Epithelial cell of esophagus (primary cell): Measurements from ENCODE around the gene SIGLECL1.
"Not testable (repeated sequence)": the region's sequence is repeated elsewhere in the genome, so short reads cannot be mapped to it uniquely, and the experiment has no call there.

Experiments used
- DNase-seq: peaks from one replicate; pipeline ENCODE4 v3.0.0; 2010; ENCODE audit warnings: low read depth
- H3K4me3 ChIP-seq: 2 replicates; pipeline ENCODE4 v1.5.1; 2011; ENCODE audit warnings: mild to moderate bottlenecking, low read length, control low read depth
- CTCF ChIP-seq: IDR thresholded peaks from 2 replicates; pipeline ENCODE4 v1.5.1; 2011; ENCODE audit warnings: low read depth, mild to moderate bottlenecking, low read length, control low read depth, inconsistent platforms; ENCODE audit not compliant: insufficient read depth; ENCODE audit errors: missing control alignments

The SIGLECL1 gene

GRCh38 chr19:51250786-51251467 lies at the start of gene SIGLECL1:
SIGLECL1 (plus strand) TSS chr19:51251080; CDS start chr19:51264073, 12,993 bp downstream.
- TF ChIP-seq CTCF: no peak
- H3K4me3 ChIP-seq: no peak within 1 kb of the TSS
- DNase-seq: no peak

- DNase-seq: no peak
- H3K4me3 ChIP-seq: no peak overlapping the region
- TF ChIP-seq CTCF: no peak
Measured at GRCh38 chr19:51201712-51202111, 49.2 kb upstream of the SIGLECL1 start.

- TF ChIP-seq CTCF: no peak
- no peak for DNase-seq
- no peak overlapping the region for H3K4me3 ChIP-seq
Measured at GRCh38 chr19:51203916-51204315, 47.0 kb upstream of the SIGLECL1 start.

GRCh38 chr19:51204321-51204720 lies 46.6 kb upstream of the SIGLECL1 start:
- DNase-seq: no peak
- H3K4me3 ChIP-seq: no peak overlapping the region
- no peak for TF ChIP-seq CTCF

- TF ChIP-seq CTCF: no peak
- no peak for DNase-seq
- H3K4me3 ChIP-seq: no peak overlapping the region
Measured at GRCh38 chr19:51207747-51208146, 43.1 kb upstream of the SIGLECL1 start.

GRCh38 chr19:51210191-51210784 lies 40.6 kb upstream of the SIGLECL1 start:
- DNase-seq: no peak
- no peak for TF ChIP-seq CTCF
- no peak overlapping the region for H3K4me3 ChIP-seq

- not testable (repeated sequence) for H3K4me3 ChIP-seq, DNase-seq
Measured at GRCh38 chr19:51210874-51211361, 40.0 kb upstream of the SIGLECL1 start.
